ENCODE data around the gene CFAP74. TPM values are rescaled to one million over a fixed set of nuclear protein-coding genes. Genes with fewer than 3 reads are reported as not detected.

CFAP74 gene
- total RNA-seq, 2 donors from 2014 or later: not detected

- ATAC-seq: no peak
- Mint-ChIP-seq H3K27ac (no peak overlapping the region), H3K36me3 (no peaks in the 10 kb centered on the region), H3K9me3 (peaks cover 0 to 5% of the 10 kb centered on the region in 2 donors)
- no peak for DNase-seq (ENCODE audit: low spot score in 2 of 2)
These were observed 33.5 kb downstream of the CFAP74 start for GRCh38 chr1:1969953-1970716.

GRCh38 chr1:1969505-1969900, 34.1 kb downstream of the CFAP74 start:
- no peak for ATAC-seq
- H3K9me3 Mint-ChIP-seq: peaks cover 0 to 5% of the 10 kb centered on the region in 2 donors

DNA sequence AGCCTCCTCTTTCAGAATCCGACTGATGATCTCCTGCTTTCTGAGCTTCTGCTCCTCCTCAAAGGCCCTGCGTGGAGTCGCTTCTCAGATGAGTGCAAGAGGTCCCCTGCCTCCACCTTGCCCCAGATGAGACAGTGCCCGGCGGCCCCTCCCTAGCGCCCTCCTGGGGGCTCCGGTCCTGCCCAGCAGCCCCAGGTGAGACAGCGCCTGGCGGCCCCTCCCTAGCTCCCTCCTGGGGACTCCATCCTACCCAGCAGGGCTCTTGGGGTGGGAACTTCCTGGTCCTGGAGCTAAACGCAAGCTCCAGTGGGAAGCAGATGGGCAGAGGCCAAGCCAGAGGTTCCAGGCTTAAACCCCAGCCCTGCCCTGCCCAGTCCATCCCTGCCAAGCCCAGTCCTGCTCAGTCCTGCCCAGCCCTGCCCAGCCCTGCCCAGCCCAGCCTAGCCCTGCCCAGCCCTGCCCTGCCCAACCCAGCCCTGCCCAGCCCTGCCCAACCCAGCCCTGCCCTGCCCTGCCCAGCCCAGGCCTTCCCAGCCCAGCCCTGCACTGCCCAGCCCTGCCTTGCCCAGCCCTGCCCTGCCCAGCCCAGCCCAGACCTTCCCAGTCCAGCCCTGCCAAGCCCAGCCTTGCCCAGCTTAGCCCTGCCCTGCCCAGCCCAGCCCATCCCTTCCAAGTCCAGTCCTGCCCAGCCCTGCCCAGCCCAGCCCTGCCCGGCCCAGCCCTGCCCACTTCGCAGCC, 34.6 kb downstream of the CFAP74 start:
- ATAC-seq: no peak
- H3K36me3 Mint-ChIP-seq: no peaks in the 10 kb centered on the region

More at GRCh38 chr1:1969505-1969900, 34.1 kb downstream of the CFAP74 start:
- DNase-seq (ENCODE audit: low spot score in 2 of 2): no peak
- Mint-ChIP-seq H3K36me3 (no peaks in the 10 kb centered on the region), H3K27ac (no peak overlapping the region)

DNA sequence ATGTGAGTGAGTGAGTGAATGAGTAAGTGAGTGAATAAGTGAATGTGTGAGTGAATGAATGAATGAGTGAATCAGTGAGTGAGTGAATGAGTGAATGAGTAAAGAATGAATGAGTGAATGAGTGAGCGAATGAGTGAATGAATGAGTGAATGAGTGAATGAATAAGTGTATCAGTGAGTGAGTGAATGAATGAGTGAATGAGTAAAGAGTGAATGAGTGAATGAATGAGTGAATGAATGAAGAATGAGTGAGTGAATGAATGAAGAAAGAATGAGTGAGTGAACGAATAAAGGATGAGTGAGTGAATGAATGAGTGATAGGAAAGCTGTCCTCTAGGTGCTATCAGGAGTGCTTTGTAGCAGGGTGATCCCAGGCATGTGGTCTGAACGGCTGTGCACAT, 35.7 kb downstream of the CFAP74 start:
- Mint-ChIP-seq H3K36me3 (no peaks in the 10 kb centered on the region), H3K27ac (no peak overlapping the region), H3K9me3 (peaks cover 0 to 5% of the 10 kb centered on the region in 2 donors)
- no peak for DNase-seq (ENCODE audit: low spot score in 2 of 2)
- ATAC-seq: no peak

More for the DNA sequence above, 34.6 kb downstream of the CFAP74 start:
- peaks cover 0 to 5% of the 10 kb centered on the region in 2 donors for H3K9me3 Mint-ChIP-seq
- DNase-seq (ENCODE audit: low spot score in 2 of 2): no peak
- H3K27ac Mint-ChIP-seq: no peak overlapping the region

DNA sequence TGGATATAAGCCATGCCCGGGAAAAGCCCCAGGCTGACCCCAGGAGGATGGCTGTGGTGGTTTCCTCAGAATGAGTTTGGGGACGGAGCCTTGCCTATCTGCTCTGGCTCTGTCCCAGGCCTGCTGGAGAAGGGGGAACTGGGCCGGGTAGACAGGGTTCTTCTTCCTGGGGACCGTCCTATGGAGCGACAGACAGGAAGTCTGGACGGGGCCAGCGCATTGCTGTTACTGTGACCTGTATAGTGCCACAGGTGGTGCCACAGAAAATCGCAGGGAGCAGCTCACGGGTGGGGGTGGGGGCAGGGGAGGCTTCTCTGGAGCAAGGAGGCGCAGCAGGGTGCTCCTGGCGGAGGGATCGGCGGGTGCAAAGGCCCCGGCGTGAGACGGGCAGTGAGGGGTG, 36.4 kb downstream of the CFAP74 start:
- no peak overlapping the region for H3K27ac Mint-ChIP-seq
- ATAC-seq (no peak), DNase-seq (ENCODE audit: low spot score in 2 of 2) (no peak)
- H3K36me3 Mint-ChIP-seq: no peaks in the 10 kb centered on the region
- H3K9me3 Mint-ChIP-seq: peaks cover 0 to 5% of the 10 kb centered on the region in 2 donors

DNA sequence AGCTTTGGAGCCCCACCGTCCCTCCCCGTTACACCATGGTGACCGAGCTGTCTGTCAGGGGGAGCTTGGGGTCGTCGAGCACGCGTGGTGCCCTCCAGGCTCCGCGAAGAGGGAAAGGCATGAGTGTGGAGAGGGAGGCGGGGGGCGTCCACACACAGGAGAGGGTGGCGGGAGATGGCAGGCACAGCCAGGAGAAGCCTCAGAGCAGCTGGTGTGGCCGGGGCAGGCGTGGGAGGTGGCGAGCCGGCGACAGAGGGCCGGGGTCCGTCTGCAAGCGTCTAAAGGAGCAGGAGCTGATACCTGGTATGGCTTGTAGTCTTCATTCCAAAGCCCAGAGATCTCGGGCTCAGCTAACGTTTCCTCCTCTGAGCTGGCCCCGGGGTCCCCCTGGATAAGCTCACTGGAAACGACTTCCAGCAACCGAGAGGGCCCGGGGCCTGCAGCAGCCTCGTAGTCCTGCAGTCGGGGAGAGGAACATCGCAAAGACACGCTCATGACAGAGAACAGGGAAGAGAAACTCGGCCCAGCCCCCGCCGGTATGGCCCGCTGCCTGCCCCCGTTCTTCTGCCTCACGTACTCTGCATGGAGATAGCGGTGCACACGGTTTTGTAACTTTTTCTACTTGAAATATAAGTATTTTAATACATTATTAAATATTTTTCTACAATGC, 37.4 kb downstream of the CFAP74 start:
- no peak for DNase-seq (ENCODE audit: low spot score in 2 of 2)
- H3K27ac Mint-ChIP-seq: no peak overlapping the region
- H3K36me3 Mint-ChIP-seq: no peaks in the 10 kb centered on the region
- peaks cover 0 to 5% of the 10 kb centered on the region in 2 donors for H3K9me3 Mint-ChIP-seq
- no peak for ATAC-seq

- DNase-seq (ENCODE audit: low spot score in 2 of 2): no peak
- no peak for ATAC-seq
- no peaks in the 10 kb centered on the region for H3K36me3 Mint-ChIP-seq
- no peaks in the 10 kb centered on the region for H3K9me3 Mint-ChIP-seq
- H3K27ac Mint-ChIP-seq: no peak overlapping the region
These were observed 38.0 kb downstream of the CFAP74 start for GRCh38 chr1:1965546-1965945.

DNA sequence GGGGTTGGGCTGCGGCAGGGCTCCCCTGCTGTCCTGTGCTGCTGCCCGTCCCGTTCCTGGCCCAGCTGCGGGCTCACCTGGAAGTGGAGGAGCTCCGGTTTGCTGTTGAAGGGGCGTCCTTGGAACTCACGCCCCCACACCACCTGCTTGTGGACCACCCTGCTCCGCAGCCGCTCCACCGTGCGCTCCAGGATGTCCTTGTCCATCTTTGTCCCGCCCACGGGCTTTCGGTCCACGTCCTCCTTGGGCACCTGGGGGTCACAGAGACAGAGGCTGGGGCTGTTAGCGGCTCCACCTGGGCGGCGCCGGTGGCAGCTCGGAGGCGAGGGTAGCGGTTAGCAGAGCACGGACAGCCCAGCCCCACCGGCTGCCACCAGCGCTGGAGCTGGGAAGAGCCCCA, 38.8 kb downstream of the CFAP74 start:
- no peaks in the 10 kb centered on the region for H3K9me3 Mint-ChIP-seq
- H3K27ac Mint-ChIP-seq: no peak overlapping the region
- H3K36me3 Mint-ChIP-seq: no peaks in the 10 kb centered on the region
- ATAC-seq (no peak), DNase-seq (ENCODE audit: low spot score in 2 of 2) (no peak)

- no peaks in the 10 kb centered on the region for H3K9me3 Mint-ChIP-seq
- H3K36me3 Mint-ChIP-seq: no peaks in the 10 kb centered on the region
- DNase-seq (ENCODE audit: low spot score in 2 of 2) (no peak), ATAC-seq (no peak)
- H3K27ac Mint-ChIP-seq: no peak overlapping the region
These were observed 40.0 kb downstream of the CFAP74 start for GRCh38 chr1:1963570-1963969.

DNA sequence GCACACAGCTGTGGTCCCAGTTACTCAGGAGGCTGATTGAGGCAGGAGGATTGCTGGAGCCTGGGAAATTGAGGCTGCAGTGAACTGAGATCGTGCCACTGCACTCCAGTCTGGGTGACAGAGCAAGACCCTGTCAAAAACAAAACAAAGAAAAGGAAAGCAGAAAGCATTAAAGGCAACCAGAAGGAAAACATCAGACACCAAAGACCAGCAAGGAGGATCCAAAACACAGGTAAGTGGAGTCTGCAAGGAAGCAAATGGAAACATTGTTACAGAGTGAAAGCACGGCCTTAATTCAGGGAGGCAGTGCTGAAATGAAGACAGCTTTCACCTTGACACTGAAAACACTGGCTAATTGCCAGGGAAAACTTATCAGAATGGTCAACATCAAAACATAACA, 40.8 kb downstream of the CFAP74 start:
- Mint-ChIP-seq H3K9me3 (no peaks in the 10 kb centered on the region), H3K27ac (no peak overlapping the region), H3K36me3 (no peaks in the 10 kb centered on the region)
- DNase-seq (ENCODE audit: low spot score in 2 of 2) (no peak), ATAC-seq (no peak)

DNA sequence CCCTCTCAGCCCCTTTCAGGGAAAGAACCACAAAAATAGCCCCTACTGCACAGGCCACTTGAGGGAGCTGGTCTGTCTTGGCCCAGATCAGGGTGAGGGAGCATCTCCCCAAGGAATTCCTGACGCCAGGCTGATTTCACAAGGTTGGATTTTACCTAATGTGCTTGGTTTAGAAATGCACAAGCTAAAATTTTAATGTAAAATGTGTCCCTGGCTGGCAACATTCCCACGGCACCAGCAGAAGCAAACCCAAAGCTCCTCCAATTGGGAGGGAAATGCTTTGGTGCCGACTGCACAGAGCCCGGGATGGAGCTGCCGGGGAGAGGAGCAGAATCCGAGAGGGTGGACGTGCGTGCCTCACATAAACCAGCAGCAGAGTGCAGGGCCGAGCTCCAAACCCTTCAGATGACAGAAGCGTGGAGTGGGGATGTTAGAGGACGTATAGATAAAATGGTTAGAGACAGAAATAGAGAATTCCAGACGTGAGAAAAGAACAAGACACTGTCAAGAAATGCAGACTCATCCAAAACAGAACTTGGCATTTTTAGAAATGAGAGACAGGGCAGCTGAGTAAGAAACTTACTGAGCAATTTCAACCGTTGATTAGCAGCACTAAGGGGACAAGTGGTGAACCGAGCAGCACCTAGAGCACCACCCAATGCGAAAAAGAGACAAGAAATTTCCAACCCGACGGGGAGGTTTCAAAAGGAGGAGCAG, 42.9 kb downstream of the CFAP74 start:
- no peaks in the 10 kb centered on the region for H3K36me3 Mint-ChIP-seq
- H3K27ac Mint-ChIP-seq: no peak overlapping the region
- no peaks in the 10 kb centered on the region for H3K9me3 Mint-ChIP-seq
- DNase-seq (ENCODE audit: low spot score in 2 of 2) (no peak), ATAC-seq (no peak)

GRCh38 chr1:1959840-1960479, 43.6 kb downstream of the CFAP74 start:
- Mint-ChIP-seq H3K27ac (no peak overlapping the region), H3K9me3 (peaks cover under 1% of the 10 kb centered on the region in 2 donors)

GRCh38 chr1:1959459-1959839, 44.1 kb downstream of the CFAP74 start:
- H3K36me3 Mint-ChIP-seq: peaks cover 0 to 6% of the 10 kb centered on the region in 2 donors
- DNase-seq (ENCODE audit: low spot score in 2 of 2) (no peak), ATAC-seq (no peak)
- peaks cover 4 to 5% of the 10 kb centered on the region in 2 donors for H3K9me3 Mint-ChIP-seq
- peak overlapping the region in 1 of 2 donors; percentile 55 for H3K27ac Mint-ChIP-seq

More at GRCh38 chr1:1959840-1960479, 43.6 kb downstream of the CFAP74 start:
- peak; percentile 83 to 93 for ATAC-seq
- peaks cover 0 to under 1% of the 10 kb centered on the region in 2 donors for H3K36me3 Mint-ChIP-seq
- DNase-seq (ENCODE audit: low spot score in 2 of 2): peak in 1 of 2 donors; percentile 91

- Mint-ChIP-seq H3K9me3 (peaks cover 4 to 5% of the 10 kb centered on the region in 2 donors), H3K27ac (no peak overlapping the region), H3K36me3 (peaks cover 0 to 6% of the 10 kb centered on the region in 2 donors)
- no peak for ATAC-seq
- no peak for DNase-seq (ENCODE audit: low spot score in 2 of 2)
These were observed 45.5 kb downstream of the CFAP74 start for GRCh38 chr1:1958071-1958541.

DNA sequence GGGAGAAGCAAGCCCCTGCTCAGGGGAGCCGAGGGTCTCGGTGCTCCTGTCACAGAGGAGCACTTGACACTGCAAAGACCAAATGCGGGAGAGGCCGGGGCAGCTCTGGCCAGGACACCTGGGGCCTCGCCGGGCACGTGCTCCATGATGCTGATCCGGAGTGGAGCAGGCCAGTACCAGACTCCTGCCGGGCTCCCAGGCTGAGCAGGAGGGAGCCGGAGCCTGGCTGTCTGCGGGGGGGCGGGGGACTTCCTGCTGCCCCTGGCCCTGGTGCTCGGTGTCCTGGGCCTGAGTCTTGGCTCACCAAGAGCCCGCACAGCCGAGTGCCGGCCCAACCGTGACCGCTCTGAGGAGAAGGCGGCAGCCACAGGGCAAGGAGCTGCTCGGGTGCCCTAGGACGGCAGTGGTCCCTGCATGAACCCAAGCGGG, 46.0 kb downstream of the CFAP74 start:
- peaks cover 0 to 6% of the 10 kb centered on the region in 2 donors for H3K36me3 Mint-ChIP-seq
- H3K9me3 Mint-ChIP-seq: peaks cover 4 to 5% of the 10 kb centered on the region in 2 donors
- ATAC-seq: no peak
- H3K27ac Mint-ChIP-seq: no peak overlapping the region
- no peak for DNase-seq (ENCODE audit: low spot score in 2 of 2)

Data from activated naive CD4-positive, alpha-beta T cell treated with anti-CD3 and anti-CD28 coated beads, Interleukin-2, amount 50 U/mL, for 72 hours (primary cell).